Measurements from ENCODE around the gene PEMT.

PEMT gene

DNA sequence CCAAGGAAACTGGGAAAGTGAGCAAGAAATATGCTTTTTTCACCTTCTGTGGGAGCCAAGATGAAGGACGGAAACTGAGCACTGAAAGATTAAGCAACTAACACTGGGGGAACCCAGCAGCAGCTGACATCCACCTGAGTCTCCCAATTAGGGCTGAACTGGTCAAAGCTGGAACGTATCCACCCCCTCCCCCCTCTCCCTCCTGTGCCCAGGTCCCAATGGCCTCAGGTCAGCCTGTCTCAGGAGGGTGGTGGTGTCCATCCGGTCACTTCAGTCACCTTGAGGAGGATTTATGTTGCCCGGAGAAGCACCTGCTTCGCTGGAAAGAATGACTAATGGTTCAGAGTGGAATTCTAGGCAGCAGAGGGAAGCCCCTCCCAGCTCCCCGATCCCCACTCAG, 10.0 kb downstream of the PEMT start:
- H4K20me1 ChIP-seq (ENCODE audit: low read depth, low read length) = no peaks in the 10 kb centered on the region
- no peak overlapping the region for H3K9ac ChIP-seq (ENCODE audit: low read length)
- H3K4me3 ChIP-seq (ENCODE audit: insufficient read depth, low read length, poor library complexity, severe bottlenecking) = no peak overlapping the region
- no peak for TF ChIP-seq EZH2phosphoT487 (conservative IDR thresholded peaks at IDR 0.05; ENCODE audit: low read length)
- TF ChIP-seq, protein P1, sequence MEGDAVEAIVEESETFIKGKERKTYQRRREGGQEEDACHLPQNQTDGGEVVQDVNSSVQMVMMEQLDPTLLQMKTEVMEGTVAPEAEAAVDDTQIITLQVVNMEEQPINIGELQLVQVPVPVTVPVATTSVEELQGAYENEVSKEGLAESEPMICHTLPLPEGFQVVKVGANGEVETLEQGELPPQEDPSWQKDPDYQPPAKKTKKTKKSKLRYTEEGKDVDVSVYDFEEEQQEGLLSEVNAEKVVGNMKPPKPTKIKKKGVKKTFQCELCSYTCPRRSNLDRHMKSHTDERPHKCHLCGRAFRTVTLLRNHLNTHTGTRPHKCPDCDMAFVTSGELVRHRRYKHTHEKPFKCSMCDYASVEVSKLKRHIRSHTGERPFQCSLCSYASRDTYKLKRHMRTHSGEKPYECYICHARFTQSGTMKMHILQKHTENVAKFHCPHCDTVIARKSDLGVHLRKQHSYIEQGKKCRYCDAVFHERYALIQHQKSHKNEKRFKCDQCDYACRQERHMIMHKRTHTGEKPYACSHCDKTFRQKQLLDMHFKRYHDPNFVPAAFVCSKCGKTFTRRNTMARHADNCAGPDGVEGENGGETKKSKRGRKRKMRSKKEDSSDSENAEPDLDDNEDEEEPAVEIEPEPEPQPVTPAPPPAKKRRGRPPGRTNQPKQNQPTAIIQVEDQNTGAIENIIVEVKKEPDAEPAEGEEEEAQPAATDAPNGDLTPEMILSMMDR (IDR thresholded peaks at IDR 0.05; ENCODE audit: insufficient read depth, low read length, poor library complexity, severe bottlenecking) = no peak
- H3K27me3 ChIP-seq (ENCODE audit: low read length) = no peaks in the 10 kb centered on the region
- no peak overlapping the region for H3K27ac ChIP-seq (ENCODE audit: low read depth, low read length)
- no peaks in the 10 kb centered on the region for H3K9me2 ChIP-seq (replicated peaks; ENCODE audit: insufficient read depth, low read length)
- no peak overlapping the region for H2AFZ ChIP-seq (ENCODE audit: low read depth, low read length, severe bottlenecking)
- no peak overlapping the region for H3K4me2 ChIP-seq (ENCODE audit: low read depth, low read length, poor library complexity, severe bottlenecking)
- no peaks in the 10 kb centered on the region for H3F3A ChIP-seq (ENCODE audit: insufficient read depth)
- H3K79me2 ChIP-seq (ENCODE audit: insufficient read depth, low read length) = no peaks in the 10 kb centered on the region; the same call in 1 of the 2 replicates
- no peaks in the 10 kb centered on the region for H3K36me3 ChIP-seq (ENCODE audit: low read length)
- H3K9me3 ChIP-seq (ENCODE audit: insufficient read depth, low read length) = no peaks in the 10 kb centered on the region

GRCh38 chr17:17580662-17581470, 10.6 kb downstream of the PEMT start:
- Histone ChIP-seq H3K79me2 (ENCODE audit: insufficient read depth, low read length) (no peaks in the 10 kb centered on the region; the same call in 1 of the 2 replicates), H3K9ac (ENCODE audit: low read length) (no peak overlapping the region), H3K27ac (ENCODE audit: low read depth, low read length) (no peak overlapping the region), H3K27me3 (ENCODE audit: low read length) (no peaks in the 10 kb centered on the region), H3K36me3 (ENCODE audit: low read length) (no peaks in the 10 kb centered on the region), H3K9me3 (ENCODE audit: insufficient read depth, low read length) (no peaks in the 10 kb centered on the region), H2AFZ (ENCODE audit: low read depth, low read length, severe bottlenecking) (no peak overlapping the region), H3K9me2 (replicated peaks; ENCODE audit: insufficient read depth, low read length) (no peaks in the 10 kb centered on the region), H3K4me2 (ENCODE audit: low read depth, low read length, poor library complexity, severe bottlenecking) (no peak overlapping the region), H3K4me3 (ENCODE audit: insufficient read depth, low read length, poor library complexity, severe bottlenecking) (no peak overlapping the region), H4K20me1 (ENCODE audit: low read depth, low read length) (no peaks in the 10 kb centered on the region), H3F3A (ENCODE audit: insufficient read depth) (no peaks in the 10 kb centered on the region)
- TF ChIP-seq EZH2phosphoT487 (conservative IDR thresholded peaks at IDR 0.05; ENCODE audit: low read length) = no peak
- TF ChIP-seq, protein P1 (IDR thresholded peaks at IDR 0.05; ENCODE audit: insufficient read depth, low read length, poor library complexity, severe bottlenecking) = no peak

DNA sequence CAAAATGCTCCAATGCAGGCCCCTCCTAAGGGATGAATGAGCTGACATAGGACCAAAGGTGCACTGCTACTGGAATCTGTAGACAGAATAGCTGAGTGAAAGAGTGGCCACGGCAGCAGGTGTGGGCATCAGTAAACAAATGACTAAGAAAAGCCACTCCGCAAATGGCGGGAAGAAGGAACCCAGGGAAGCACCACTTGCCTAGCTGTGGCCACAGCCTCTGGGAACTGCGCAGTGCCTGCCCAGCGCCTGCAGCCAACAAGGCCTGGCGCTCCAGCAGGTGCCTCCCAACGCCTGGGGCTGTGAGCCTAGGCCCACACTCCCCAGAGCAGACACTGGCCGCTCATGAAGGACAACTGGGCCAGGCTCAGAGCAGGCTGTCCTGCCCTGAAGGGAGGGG, 11.8 kb downstream of the PEMT start:
- Histone ChIP-seq H3K9me2 (replicated peaks; ENCODE audit: insufficient read depth, low read length) (no peaks in the 10 kb centered on the region), H3K79me2 (ENCODE audit: insufficient read depth, low read length) (no peaks in the 10 kb centered on the region), H4K20me1 (ENCODE audit: low read depth, low read length) (no peaks in the 10 kb centered on the region), H3K4me3 (ENCODE audit: insufficient read depth, low read length, poor library complexity, severe bottlenecking) (no peak overlapping the region), H3K9me3 (ENCODE audit: insufficient read depth, low read length) (no peaks in the 10 kb centered on the region), H2AFZ (ENCODE audit: low read depth, low read length, severe bottlenecking) (no peak overlapping the region), H3K4me2 (ENCODE audit: low read depth, low read length, poor library complexity, severe bottlenecking) (no peak overlapping the region), H3K36me3 (ENCODE audit: low read length) (no peaks in the 10 kb centered on the region), H3K27me3 (ENCODE audit: low read length) (no peaks in the 10 kb centered on the region), H3K9ac (ENCODE audit: low read length) (no peak overlapping the region), H3F3A (ENCODE audit: insufficient read depth) (no peaks in the 10 kb centered on the region), H3K27ac (ENCODE audit: low read depth, low read length) (no peak overlapping the region)
- no peak for TF ChIP-seq EZH2phosphoT487 (conservative IDR thresholded peaks at IDR 0.05; ENCODE audit: low read length)
- TF ChIP-seq, protein P1 (IDR thresholded peaks at IDR 0.05; ENCODE audit: insufficient read depth, low read length, poor library complexity, severe bottlenecking) = no peak

Data from SU-DHL-6 (cell line).